CD4-positive, alpha-beta T cell treated with Interferon alpha-2 for 1 hour (primary cell): ENCODE data around the gene ABHD15.

ENCODE experiments used
- DNase-seq, 2 donors: peaks; one replicate each; pipeline ENCODE4 v3.0.0-alpha.2; 2020 to 2022

The ABHD15 gene

GRCh38 chr17:29582254-29582765 is 15.5 kb upstream of the ABHD15 start:
- no peak for DNase-seq

DNA sequence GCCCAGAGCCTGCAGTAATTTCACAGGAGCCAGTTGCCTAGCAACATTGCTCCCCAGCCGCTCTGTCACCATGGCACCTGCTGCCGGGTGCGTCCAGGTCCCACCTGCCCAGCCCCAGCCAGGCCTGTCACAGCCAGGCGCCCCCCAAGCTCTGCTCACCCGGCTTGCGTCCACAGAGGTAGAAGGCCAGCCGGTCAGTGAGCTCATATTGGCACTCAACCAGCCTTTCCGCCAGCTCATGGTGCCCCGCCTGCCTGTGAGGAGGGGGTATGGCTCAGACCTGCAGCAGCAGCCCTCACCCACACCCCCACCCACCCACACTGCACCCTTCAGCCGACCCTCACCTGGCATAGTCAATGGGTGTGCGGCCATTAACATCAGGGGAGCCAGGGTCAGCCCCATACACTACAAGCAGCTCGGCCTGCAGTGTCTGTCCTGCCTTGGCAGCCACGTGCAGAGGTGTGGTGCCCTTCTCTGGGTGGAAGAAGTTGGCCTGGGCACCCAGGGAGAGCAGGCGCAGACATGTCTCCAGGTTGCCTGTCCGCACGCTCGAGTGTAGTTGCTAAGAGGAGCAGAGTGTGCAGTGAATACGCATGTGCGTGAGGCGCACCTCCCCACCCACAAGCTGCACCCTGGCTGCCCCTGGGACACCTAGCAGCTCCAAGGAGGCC is 14.9 kb upstream of the ABHD15 start:
- DNase-seq, result no peak

GRCh38 chr17:29579866-29580771 is 13.3 kb upstream of the ABHD15 start:
- DNase-seq, result peak; percentile 90 to 92

DNA sequence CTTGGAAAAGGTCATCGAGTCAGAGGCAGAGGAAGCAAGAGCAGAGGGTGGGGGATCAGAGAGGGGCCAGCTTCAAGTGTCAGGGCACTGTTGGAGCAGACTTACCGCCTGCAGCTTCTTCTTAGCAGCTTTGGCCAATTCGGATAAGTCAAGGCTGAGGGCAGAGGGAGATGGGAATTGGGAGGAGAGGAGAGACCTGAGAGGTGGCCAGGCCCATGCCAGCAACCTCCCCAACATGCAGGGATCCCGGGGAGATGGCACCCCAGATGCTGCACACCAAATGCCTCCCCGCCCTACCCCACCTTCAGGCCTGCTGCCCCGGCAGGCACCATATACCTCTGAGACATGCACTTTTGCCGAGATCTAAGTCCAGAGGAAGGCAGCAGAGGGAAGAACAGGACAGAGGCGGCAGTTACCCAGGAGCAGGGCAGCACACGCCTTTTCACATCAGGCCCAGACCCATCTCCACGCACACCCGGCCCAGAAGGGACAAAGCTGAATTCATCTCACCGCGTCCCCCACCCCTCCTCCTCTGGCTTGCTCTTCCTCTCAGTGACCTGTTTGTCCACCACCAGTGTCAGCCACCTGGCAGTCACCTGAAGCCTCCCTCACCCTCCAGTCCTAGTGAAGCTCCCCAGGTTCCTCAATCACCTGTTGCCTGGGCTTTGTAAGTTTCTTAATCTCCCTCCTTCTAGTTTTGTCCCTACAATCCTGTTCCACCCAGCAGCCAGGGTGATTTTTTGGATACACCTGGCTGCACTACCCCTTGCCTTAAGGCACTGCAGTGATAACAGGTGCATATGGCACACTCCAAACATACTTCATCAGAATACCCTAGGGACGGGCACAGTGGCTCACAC is 12.0 kb upstream of the ABHD15 start:
- no peak for DNase-seq

- no peak for DNase-seq
Measured at GRCh38 chr17:29577385-29578211, 10.8 kb upstream of the ABHD15 start.

- no peak for DNase-seq
Measured at GRCh38 chr17:29577001-29577370, 10.1 kb upstream of the ABHD15 start.

- DNase-seq, result no peak
Measured at GRCh38 chr17:29576214-29577000, 9.6 kb upstream of the ABHD15 start.

DNA sequence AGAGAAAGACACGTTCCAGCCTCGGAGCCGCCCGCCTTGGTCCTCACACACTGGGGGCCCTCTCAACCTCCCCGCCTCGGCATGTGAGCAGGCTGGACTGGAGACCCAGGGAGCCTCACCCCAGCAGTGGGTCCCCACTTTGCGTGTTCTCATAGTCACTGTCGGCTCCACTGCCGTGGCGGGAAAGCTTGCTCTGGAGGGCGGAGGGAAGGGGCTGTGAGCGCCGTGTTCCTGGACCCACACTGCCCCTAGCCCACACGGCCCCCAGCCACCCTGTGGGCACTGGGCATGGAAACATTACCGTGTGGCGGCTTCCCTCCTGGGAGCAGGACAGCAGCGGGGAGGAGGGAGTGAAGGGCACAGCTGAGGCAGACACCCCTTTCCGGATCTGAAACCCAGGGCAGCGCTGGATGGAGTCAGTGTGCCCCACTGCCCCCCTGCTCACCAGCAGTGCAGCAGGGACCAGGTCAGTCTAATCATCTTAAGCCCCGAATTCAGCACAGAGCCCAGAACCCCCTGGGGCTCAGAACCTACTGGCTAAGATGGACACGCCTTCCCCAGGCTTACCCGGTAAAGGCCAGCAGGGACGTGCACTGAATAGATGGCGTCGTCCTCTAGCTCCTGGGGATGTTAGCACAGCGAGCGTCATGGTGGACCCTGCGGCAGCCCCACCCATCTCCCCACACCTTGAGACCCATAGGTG is 8.8 kb upstream of the ABHD15 start:
- no peak for DNase-seq

GRCh38 chr17:29574732-29575510 is 8.1 kb upstream of the ABHD15 start:
- DNase-seq, result no peak

DNA sequence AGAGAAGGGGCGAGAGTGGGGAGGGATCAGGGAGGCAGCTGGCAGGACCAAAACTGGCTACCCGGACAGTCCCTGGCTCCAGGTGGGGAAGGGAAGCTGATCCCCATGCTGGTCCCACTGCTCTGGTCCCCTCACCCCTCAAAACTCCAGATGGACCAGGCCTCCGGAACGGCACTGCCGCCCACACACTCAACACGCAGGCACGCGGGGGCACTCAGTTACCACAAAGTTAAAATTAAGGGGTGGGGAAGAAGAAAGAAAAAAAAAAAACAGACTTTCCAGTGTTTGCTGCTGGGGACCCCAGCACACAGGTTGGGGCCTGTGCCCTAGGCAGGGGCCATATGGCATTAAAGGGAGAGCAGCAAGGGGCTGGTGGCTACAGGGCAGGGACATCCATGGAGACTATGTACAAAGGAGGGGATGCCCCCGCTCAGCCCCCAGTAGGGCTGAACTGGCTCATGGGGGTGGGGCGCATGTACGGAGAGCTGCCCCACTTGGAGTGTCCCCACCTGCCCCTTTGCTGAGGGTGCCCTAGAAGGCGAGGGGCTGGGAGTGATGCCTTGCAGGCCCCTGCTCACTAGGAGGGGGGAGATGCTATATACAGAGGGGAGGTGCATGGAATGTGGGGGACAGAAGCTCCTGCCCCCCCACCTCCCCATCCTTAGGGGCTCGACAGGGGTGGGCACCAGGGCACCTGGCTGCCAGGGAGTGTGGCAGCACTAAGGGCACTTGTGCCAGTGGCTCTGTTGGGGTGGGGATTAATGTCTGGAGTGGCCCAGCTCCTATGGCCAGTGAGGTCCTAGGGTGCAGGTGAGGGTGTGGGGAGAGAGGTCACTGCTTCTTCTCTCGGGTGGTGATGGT is 7.3 kb upstream of the ABHD15 start:
- no peak for DNase-seq

DNA sequence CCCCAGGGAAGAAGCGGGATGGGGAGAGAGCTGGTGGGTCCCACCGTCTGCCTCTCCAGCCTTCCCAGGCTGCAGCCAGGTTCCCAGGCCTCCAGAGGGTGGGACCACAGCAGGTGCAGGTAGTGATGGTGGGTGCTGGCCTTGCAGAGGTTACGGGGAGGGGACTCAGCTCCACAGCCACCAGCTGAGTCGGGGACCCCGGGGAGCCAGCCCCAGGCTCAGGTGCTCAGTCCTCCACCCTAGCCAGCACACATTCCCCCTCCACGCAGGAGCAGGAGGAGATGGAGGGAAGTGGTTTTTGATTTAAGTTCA is 6.7 kb upstream of the ABHD15 start:
- DNase-seq, result no peak

- peak; percentile 53 to 56 for DNase-seq
Measured at GRCh38 chr17:29572691-29573557, 6.1 kb upstream of the ABHD15 start.

GRCh38 chr17:29571883-29572681 is 5.2 kb upstream of the ABHD15 start:
- no peak for DNase-seq

DNA sequence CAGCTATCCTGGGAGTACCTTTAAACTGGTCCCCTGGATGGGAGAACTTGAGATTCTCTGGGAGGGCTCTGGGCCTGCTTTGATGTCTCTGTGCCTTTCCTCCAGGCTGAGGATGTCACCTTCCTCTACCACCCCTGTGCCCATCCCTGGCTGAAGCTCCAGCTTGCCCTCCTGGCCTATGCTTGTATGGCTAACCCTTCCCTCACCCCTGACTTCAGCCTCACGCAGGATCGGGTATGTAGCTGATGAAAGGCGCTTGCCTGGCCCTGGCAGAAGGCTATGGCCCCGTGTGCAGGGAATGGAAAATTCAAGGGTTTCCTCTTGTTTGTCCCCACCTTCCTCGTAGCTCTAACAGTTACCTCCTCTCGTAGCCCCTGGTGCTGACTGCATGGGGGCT is 4.6 kb upstream of the ABHD15 start:
- DNase-seq, result no peak

DNA sequence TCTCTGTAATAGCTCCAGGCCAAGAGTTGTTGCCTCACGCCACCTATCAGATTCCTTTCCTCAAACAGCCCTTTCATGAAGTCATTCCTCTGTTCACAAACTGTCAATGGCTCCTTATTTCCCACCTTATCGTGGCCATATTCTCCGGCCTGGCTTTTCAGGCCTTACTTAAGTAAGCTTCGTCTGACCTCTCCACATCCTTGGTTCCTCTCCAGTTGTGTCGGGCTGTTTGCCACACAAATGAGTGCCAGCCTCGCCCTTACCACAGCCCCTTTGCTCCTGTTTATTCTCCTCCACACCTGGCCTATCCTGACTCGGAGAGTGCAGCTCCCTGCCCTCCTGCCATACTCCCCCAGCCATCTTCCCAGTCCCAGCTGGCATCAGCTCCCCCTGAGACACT is 3.7 kb upstream of the ABHD15 start:
- no peak for DNase-seq

- DNase-seq, result no peak
Measured at GRCh38 chr17:29569245-29569950, 2.6 kb upstream of the ABHD15 start.
